SHP77 (cell line): ENCODE data around the gene CFDP1.
A peak's percentile ranks its signal among the peaks of the same experiment; 100 is the strongest.

Experiments
- DNase-seq, 2 experiments: peaks; one replicate each; lab custom pipeline; 2025; lab: John Stamatoyannopoulos, UW

The CFDP1 gene

DNA sequence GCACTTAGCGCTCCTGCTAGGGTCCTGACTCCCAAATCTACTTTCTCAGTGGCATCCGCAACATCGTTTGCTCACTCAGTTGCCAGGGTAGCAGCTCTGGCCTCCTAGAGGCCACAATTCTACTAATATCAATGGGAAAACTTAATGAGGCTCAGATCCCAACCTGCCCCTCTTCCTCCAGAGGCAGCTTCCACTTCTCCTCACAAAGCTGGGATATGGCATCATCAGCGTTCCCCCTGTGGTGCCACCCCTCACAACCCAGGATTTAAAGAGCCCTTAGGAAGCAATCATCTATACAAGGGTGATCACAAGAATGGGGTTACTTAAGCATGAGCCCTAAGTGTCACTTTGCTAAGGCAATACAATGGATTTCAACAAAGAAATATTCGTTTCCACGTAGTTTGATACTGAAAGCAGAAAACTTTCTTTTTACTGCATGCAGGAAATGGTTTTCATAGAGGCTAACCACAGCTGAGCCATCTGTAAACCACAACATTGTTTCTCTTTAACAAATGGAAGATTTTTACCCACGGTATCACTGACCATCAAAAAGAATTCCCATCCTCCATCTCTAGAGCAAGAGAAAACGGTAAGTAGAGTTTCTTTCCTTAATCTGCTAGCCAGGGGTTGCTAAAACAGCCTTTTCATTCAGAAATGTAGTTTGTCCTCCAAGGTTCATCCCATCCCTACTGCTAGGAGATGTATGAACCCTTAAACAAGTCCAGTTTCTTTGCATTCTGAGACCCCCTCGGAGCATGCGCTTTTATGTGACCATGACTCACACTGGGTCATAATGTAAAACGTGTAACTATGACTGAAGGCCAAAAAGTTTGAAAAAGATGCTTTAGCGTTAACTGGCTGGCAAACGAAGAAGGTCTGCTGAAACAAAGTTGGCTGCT is 113.5 kb downstream of the CFDP1 start:
- DNase-seq, result no peak

DNA sequence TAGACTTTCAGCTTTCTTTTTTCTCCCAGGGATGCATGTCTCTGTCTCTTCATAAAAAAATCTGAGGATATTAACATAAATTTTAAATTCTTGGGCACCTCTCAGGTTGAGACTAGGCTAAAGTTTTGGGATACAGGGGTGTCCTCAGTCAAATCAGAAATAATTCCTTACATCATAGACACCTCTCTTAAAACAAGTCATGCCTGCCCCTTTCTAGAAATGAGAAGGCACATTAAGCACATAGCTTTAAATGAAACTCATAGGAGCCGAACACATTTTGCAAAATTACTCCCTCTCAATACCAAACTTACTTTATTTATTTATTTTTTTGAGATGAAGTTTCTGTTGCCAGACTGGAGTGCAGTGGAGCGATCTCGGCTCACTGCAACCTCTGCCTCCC is 114.6 kb downstream of the CFDP1 start:
- DNase-seq, result no peak

DNA sequence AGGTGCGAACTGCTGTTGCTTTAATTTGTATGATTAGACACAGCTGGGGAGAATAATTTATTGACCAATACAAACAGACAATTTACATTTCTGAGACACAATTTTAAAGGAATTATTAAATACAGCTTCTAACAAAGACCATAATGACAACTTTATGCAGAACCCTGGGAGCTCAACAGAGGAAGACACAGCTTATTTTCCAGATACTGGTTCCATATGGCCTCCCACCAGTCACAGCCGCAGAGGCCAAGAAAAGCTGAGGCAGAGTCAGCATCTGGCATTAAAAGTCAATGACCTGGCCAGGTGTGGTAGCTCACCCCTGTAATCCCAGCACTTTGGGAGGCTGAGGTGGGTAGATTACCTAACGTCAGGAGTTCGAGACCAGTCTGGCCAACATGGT is 115.8 kb downstream of the CFDP1 start:
- DNase-seq, result no peak

DNA sequence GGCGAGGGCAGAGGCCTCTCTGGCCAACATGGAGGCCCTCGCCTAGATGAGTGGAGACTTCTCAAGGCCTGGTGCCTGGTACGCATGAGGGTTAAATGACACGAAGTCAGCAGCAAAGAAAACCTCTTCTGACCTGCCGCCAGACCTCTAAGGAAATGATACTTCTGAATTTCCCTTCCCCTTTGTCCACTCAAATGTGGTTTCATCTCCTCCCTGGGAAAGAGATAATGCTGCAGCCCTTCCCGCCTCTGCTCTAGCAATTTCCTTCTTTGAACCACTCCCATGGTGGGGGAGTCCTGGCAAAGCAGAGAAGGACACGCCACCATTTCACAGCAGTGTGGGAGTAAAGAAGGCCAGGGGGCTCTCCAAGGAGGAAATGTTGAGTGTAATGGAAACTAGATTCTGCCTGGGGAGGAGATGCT is 116.2 kb downstream of the CFDP1 start:
- no peak for DNase-seq

DNA sequence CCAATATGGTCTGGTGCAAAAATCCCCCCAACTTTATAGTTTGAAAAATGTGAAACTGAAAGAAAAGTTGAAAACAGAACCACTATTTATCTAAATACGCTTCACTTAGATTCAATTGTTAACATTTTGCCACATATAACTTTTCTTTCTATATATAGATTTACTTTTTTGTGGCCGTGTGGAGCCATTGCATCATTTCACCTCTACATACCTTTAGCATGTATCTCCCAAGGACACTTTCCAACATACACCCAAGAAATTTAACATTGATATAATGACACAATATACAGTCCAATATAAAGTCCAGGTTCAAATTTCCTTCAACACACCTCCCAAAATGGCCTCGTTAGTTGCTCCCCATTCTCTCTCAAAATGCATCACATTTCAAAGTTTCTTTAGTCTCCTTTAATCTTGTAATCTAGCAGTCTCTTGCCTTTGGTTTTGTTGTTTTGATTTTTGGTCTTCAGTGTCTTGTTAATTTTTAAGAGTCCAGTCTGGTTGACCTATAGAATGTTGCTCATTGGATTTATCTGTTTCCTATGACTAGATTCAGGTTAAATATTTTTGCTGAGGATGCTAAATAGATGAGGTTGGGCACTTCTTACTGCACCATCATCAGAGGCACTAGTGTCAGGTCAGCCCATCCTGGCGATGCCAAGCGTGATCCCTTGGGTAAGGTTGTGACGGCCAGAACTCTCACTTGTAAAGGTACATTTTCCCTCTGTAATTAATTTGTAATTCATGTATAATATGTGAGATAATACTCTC is 117.6 kb downstream of the CFDP1 start:
- DNase-seq, result no peak

DNA sequence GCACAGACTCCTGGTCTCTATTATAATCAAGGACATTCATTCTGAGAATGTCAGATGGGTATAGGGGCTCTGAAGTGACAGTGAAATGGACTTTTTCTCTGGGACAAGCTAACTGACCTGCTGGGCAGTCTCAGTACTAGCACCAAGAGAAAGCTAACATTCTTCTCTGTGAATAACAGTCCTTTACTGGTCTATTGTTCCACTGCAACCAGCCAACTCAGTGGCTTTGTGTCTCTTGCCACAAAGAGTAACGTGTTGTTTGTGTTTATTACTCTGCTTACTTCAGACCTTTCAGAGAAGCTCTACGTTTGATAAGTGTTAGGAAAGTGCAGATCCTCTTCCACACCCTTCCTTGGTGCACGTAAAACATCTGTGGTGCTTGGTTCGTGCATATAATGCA is 120.4 kb downstream of the CFDP1 start:
- no peak for DNase-seq

DNA sequence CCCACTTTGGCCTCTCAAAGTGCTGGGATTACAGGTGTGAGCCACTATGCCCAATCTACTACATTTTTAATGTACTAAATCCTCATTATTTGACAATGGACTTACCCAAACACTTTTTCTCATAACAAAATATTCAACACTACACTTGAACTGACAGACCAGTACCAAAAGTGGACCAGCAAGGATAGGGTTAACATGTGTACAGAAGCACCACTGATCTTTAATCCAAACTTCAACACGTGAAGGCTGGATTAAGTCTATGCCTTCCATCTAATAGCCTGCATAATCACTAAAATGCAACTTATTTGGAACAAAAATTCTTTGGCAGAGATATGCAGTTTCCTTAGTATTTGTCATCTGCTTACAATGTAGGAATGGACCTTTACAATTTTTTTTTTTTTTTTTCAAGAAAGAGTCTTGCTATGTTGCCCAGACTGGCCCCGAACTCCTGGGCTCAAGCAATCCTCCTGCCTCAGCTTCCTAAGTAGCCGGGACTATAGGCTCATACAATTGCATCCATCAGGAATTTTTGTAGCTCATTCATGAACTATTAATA is 121.8 kb downstream of the CFDP1 start:
- no peak for DNase-seq

DNA sequence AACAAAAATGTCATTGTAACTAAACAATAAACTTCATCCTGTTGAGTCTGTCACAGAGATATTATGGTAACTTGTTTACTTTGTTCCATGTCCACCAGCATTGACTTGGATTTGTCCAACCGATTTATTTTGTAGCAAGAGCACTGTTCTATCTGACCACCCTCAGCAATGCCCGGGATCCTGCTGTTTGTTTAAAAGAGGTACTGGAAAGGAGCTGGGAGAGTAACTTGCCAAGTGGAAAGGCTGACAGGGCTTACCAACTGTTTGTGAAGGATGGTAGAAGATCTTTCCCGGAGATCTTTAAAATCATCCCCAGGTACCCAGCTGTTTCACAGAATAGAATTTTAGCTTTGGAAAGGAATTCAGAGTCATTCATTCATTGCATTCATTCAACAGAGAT is 122.8 kb downstream of the CFDP1 start:
- no peak for DNase-seq

DNA sequence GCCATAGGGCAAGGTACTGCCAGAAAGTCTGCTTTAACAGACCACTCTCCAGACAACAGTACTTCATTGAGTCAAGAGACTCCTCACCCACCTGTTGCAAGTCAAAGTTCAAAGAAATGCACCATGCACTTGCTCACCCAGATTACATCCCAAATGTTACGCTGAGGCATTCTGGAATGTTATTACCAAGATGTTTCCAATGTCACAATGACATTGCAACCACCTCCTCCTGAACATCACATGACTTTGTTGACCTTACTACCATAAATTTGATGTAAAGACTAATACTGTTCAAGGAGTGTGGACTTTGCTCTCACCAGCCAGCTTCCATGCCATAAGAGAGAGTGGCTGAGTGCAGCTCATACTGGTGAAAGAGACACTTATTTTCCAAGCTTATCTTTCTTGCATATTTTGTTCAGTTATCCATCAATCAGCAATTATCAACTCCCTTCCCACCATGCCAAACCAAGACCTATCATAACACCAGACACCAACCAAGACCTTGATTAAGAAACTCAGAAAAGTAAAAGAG is 123.3 kb downstream of the CFDP1 start:
- DNase-seq, result no peak

DNA sequence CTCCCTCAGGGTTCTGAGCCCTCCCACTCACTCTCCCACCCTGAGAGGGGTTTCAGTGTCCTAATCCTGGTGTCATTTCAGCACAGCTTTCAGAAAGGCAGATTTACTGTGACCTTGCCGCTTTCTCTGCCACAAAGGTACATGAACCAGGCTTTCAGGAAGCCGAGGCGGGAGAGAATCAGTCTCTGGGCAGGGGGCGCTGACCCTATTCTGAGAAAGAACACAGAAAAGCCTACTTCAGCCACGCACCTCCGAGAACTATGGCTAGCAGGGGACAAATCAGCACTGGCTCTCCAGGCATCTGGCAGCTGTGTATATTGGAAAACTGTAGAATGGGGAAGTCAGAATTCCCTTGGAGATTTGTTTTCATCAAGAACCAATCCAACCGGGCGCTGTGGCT is 124.1 kb downstream of the CFDP1 start:
- DNase-seq, result no peak

DNA sequence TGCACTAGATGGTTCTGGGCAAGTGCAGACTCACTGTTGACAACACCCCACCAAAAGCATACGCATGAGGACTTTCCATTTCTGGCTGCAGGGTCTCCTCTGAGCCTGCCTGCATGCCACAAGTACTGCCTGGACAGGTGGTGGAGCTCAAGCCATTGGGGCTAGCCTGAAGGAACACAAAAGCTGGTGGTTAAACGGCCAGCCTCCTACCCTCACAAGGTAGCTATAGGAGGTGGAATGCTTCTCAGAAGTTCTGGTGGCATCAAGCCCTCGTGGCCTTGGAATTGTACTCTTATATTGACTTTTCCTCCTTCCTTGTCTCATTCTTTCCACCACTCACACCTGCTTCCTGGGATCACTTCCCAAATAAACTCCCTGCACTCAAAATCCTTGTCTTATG is 125.3 kb downstream of the CFDP1 start:
- DNase-seq, result no peak

DNA sequence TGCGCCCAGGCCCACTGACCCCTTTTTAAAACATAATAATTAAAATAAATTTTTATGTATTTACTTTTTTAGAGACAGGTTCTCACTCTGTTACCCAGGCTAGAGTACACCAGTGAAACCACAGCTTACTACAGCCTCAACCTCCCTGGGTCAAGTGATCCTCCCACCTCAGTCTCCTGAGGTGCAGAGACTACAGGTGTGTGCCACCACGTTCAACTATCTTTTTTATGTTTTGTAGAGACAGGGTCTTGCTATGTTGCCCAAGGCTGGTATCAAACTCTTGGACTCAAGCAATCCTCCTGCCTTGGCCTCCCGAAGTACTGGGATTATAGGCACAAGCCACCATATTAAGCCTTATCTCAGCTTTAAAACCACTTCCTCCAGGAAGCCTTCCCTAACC is 125.8 kb downstream of the CFDP1 start:
- no peak for DNase-seq

DNA sequence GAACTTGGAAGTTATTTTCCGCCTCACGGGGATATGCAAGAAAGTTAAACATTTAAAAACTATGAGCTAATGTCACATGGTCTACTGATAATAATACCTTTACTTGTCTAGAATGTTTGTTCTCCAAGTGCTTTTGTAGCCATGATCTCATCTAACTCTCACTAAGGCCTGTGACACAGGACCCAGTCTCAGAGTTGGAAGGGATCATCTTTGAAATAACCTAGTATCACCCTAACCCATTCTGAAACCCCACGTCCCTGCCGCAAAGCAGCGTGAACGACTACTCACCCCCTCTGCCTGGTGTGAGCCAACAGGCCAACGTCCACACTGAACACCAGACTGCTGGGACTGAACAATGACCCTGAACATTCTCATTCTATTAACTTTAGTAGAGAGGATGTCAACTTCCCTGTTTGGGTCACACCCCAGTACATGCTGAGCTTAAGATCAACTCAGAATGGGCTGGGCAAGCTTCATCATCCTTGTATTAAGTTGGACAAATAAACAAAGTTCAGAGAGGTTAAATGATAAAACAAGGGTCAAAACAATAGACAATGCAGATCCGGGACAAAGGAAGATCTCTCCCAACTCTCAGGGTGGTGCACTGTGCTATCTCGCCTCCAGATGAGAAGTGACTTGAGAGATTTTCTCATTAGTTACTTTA is 127.1 kb downstream of the CFDP1 start:
- no peak for DNase-seq

DNA sequence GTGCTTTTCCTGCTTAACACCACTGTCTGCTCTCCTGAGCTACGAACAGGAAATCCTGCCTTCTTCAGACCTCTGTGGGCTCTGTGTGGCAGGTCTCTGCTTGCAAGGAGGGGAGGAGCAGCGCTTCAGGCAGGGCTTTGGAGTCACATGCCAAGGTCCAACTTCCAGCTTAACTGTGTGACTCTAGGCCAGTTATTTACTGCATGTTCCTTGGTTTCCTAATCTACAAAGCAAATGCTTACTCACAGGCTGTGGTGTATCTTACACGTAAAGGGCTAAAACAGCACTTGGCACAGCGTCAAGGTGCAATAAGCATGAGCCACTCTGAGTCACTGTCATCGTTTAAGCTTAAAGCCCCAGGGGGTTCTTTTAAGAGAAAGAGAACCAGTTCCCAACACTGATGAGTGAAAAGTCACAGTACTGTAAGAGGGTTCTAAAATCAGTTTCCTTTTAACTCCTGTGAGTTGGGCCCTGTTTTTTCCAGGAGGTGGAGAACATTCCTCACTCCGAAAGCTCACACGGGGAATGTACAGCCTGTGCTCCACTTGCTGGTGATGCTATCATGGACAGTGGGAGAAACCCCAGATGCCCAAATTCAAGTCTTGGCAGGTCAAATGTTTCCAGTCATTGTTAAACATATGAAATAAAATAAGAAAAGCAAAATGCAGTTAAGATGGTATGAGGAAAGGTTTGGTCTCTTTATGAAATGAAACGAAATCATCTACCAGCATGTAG is 127.8 kb downstream of the CFDP1 start:
- DNase-seq, result peak in 1 of 2 experiments; percentile 1

DNA sequence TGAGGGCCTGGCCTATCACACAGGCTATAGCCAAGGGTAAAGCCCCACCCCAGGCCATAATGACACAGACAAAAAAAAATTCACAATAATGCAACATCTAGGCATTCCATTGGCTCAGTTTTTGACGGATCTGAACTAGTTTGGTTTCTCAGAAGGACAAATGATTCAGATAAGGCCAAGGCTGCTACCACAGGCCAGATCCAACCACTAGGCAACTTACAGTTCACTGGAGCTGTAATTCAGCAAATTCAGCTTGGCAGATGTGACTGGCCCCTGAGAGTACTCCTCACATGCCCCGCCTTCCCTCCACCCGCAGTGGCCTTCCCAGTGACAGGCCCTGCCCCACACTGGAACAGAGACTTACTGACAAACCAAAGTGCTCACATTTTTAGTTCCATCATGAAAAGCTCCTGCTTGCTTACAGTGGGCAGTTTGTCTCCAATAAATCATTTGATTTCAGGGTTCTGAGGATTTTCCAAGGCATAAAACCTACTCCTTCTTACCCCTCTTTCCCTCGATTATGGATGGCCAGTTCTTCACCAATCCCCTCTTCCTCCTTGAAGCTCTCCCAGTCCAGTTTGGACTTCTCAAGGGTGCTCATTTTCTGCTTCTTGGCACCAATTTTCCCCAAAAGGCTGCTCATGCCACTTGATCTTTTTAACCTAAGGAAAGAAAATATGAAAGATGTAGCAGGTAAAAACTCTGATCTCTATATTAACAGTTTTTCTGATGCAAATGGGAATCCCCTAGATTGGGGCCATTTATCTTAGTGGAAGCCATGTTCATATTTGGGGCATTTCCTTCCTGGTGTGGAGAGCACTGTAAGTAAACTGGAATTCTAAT is 128.6 kb downstream of the CFDP1 start:
- DNase-seq, result no peak

DNA sequence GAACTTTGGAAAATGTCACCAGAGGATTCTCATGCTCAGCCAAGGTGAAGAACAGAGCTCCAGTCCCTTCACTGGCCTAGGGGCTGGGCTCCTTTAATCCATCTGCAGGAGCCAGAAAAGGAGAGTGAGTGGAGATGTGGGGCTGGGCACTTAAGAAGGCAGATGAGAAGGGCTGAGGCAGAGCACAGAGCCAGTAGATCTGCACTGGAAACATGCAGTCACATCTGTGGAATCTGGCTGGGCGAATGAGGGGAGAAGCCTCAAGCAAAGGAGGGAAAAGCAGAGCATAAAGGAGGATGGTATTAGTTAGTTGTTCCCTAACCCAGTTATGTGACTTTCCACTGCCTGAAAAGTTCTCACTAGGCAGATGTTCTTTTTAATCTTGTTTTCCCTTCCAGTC is 131.5 kb downstream of the CFDP1 start:
- DNase-seq, result no peak

DNA sequence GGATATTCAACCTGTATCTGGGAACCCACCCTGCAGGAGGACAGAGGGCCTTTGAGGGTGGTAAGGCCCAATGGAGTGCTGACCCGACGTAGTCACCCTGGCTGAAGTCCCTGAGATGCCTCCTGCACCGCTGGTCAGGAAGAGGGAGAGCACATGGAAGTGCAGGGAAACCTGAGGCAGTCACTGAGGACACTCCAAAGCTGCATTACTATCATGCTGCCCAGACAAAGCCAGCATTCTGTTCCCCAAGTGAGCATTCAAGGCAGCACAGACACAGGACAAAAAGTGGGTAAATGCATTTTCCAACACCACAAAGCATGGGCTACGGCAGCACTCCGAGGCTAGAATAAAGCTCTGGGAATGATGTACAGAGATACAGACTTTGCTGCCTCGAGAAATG is 135.0 kb downstream of the CFDP1 start:
- no peak for DNase-seq

DNA sequence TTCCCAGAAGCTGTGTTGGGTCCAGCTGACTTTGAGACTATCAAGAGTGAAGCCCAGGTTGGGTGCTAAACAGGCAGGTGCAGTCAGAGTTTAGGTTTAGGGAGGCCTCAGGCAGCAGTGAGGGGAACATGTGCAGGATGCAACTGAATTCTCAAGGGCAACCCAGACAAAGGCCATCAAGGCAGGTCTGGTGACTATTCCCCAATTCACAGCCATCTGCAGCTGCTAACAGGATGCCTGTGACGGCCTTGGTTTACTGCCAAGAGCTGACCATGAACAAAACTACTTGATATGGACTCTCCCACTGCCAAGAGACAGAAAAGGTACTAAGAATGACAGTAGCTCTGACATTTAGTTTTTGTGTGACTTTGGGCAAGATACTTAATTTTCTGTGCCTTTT is 136.7 kb downstream of the CFDP1 start:
- peak; percentile 40 to 76 for DNase-seq

DNA sequence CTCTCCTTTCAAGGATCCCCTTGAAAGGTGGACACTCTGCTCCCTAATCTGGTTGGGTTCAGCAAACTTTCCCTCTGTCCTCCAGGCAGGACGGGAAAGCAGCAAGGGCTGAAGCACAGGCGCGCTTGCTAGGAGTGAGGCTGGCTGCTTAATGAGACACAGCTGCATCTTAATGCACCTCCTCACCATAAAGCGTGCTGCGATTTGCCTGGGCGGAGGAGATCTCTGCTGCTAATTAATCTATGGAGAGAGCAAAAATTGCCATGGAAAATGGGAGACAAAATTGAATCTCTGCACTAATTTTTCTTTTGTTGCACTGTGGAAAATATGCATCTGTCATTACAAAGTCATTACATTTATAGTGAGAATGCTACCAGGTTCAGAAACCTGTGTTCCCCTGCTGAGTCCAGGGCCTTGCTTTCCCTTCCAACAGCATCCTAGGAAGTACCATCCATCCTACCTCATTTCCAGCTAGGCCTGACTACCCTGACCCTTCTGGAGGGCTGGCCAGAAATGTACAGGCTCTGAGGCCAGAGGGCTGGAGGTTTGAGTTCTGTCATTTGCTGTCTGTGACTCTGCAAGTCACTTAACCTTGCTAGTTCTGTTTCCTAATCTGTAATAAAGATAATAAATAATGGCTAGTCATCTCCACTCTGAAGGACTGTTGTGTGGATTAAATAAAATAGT is 138.4 kb downstream of the CFDP1 start:
- no peak for DNase-seq

DNA sequence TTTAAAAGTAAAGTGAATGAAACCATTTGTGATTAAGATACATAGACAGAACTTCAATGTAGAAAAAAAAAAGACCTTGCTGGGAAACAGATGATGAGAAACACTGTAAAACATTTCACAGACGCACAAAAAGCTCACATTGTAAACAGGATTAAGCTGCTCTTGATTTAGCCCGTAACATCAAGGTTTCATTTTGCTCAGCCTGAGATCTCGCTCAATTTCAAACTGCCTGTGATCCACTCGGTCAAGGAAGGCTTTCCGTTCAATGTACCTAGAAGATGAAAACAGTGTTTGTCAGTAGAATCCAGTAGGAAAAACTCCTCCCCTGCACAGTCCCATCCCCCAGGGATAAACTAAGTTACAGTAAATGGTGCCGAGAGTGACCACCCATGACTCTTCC is 139.5 kb downstream of the CFDP1 start:
- DNase-seq, result no peak
